ENCODE results near the gene XPNPEP1.

Gene XPNPEP1

GRCh38 chr10:109892117-109892516 is 31.2 kb downstream of the XPNPEP1 start:
- DNase-seq: no peak

- no peak for DNase-seq
These were observed 32.2 kb downstream of the XPNPEP1 start for GRCh38 chr10:109891105-109891504.

GRCh38 chr10:109889867-109890266 is 33.4 kb downstream of the XPNPEP1 start:
- no peak for DNase-seq

- DNase-seq: no peak
These were observed 35.5 kb downstream of the XPNPEP1 start for GRCh38 chr10:109887776-109888175.

GRCh38 chr10:109887243-109887642 is 36.1 kb downstream of the XPNPEP1 start:
- no peak for DNase-seq

GRCh38 chr10:109886781-109887140 is 36.5 kb downstream of the XPNPEP1 start:
- no peak for DNase-seq

GRCh38 chr10:109886037-109886780 is 37.1 kb downstream of the XPNPEP1 start:
- no peak for DNase-seq

GRCh38 chr10:109883859-109884771 is 39.2 kb downstream of the XPNPEP1 start:
- DNase-seq: peak; percentile 29

GRCh38 chr10:109882251-109883057 is 40.9 kb downstream of the XPNPEP1 start:
- DNase-seq: no peak

- no peak for DNase-seq
These were observed 41.6 kb downstream of the XPNPEP1 start for GRCh38 chr10:109881769-109882057.

GRCh38 chr10:109880886-109881768 is 42.2 kb downstream of the XPNPEP1 start:
- no peak for DNase-seq

GRCh38 chr10:109877546-109877945 is 45.8 kb downstream of the XPNPEP1 start:
- DNase-seq: no peak

- DNase-seq: no peak
These were observed 47.2 kb downstream of the XPNPEP1 start for GRCh38 chr10:109875828-109876821.

- DNase-seq: no peak
These were observed 48.2 kb downstream of the XPNPEP1 start for GRCh38 chr10:109875151-109875568.

- no peak for DNase-seq
These were observed 51.8 kb downstream of the XPNPEP1 start for GRCh38 chr10:109871476-109871875.

- DNase-seq: no peak
These were observed 56.2 kb downstream of the XPNPEP1 start for GRCh38 chr10:109866995-109867635.

- no peak for DNase-seq
These were observed 56.9 kb downstream of the XPNPEP1 start for GRCh38 chr10:109866168-109866994.

GRCh38 chr10:109863775-109864174 is 59.5 kb downstream of the XPNPEP1 start:
- DNase-seq: no peak

- no peak for DNase-seq
These were observed 60.6 kb downstream of the XPNPEP1 start for GRCh38 chr10:109862738-109863137.

- DNase-seq: no peak
These were observed 61.3 kb downstream of the XPNPEP1 start for GRCh38 chr10:109862041-109862440.

Measured in stimulated activated naive CD4-positive, alpha-beta T cell treated with Interleukin-2 at 50 U/mL for 16 hours (primary cell).